Stimulated activated CD8-positive, alpha-beta memory T cell treated with anti-CD3 and anti-CD28 coated beads, Interleukin-7, amount 100 ng/mL, for 48 hours (primary cell): ENCODE results near the gene NPR1.
"Not testable (repeated sequence)": the region's sequence is repeated elsewhere in the genome, so short reads cannot be mapped to it uniquely, and the experiment has no call there.

Experiments
- DNase-seq, 2 donors: peaks; one replicate each; pipeline ENCODE4 v3.0.0-alpha.2; 2020; ENCODE audit warnings: low read depth in 1 of 2; ENCODE audit errors: extremely low read depth in 1 of 2

Gene NPR1

DNA sequence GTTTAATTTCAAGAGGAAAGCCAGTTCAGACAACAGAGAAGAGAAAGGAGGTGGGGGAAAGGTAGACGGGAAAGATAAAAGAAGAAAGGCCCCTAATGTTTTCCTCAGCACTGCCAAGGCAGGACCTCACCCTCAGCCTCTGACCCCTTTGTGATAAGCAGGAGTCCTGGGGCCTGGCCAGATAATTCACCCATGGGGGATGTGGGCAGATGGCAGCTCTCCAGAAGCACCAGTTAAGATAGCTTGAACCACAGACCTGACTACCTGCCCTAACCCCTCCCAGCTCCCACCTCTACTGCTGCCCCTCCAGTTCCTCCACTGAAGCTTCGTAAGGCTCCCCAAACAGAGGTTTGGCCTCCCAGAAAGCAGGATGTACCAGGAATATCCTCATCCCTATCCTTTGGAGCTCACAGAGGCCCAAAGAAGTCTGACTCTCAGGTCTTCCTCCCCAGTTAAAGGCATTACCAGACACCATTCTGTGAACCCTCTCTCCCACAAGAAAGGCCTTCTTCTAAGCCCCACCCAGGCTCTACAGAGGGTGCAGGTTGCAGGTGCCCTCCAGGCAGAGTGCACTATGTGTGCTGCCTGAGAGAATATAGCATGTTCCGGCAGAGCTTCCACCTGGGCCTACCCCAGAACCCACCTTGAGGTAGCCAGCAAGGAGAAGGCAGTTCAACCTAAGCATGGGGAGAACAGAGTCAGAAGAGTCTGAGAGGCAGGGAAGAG lies 29.2 kb upstream of the NPR1 start:
- no peak for DNase-seq

DNA sequence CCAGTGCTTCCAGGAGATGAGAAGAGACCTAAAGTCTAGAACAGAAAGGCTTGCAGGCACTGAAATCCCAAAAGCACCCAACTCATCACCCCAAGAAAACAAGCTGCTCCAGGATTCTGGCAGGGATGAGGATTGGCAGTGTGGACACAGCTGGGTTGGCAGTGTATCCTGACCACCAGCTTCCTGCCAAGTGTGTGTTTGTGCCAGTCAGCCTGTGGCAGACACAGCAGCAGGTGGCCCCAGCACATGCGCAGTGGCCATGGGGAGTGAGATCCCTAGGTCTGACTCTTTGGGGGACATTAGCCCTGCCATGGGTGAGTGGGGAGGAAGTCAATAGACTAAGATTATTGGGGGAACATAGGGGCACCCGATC lies 28.6 kb upstream of the NPR1 start:
- no peak for DNase-seq

DNA sequence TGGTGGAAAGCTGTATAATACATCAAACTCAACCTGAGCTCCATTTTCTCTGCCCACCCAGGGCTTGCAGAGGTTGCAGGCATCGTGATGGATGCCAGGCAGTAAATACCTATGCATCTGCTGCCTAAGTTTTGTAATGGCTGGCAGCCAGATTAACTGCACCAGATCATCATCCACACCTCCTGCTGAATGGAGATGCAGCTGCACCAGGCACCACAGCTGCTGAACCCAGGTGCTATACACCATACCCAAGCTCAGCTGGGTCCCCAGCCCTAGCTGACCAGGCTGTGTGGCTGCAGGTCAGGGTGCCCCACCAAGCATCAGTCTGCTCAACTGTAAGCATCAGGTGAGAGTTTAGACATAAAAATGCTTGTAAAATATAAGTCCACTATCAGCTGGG lies 26.7 kb upstream of the NPR1 start:
- DNase-seq: no peak

DNA sequence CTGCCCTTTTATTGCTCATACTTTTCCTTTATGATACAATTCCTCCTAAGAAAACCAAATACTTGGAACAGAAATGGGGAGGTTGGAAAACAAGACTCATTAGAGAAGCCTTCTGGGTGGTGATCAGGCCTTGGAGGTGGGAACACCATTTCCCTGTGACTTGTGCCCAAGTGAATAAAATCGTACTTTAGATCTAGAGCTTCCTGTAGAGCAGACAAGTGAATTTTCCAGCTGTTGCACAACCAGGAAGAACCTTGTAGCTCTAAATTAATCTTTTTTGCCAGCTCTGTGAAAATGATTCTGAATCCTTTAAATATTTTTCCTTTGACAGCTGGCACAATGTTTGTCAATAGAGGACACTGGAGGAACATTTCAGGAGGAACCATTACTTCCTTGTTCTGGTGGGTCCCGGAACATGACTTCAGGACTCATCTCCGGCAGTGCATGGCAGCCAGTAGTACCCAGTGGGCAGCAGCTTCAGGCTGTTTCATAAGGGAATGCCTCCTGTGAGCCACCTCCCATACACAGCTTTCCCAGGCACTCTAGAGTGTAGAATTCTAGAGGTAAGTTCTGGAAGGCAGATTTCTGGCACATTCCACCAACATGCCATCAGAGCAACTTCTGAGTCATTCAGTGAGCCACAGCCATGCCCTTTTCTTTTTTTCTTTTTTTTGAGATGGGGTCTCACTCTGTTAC lies 25.5 kb upstream of the NPR1 start:
- no peak for DNase-seq

DNA sequence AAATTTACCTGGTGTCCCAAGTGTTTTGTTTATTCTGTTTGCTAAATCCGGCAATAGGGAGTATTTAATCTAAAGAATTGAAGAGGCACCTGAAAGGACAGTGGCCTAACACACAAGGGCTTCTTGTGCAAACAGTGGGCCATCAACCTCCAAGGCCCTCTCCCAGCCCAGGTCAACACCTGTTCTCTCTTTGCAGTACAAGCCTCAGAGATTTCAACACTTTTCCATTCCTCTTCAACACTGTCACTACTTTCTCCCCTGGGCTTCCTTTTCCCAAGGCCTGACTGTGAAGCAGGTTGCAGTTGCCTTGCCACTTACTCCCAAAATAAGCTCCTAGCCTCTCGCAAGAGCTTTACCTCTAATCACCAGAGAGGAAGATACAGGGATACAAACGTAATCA lies 23.2 kb upstream of the NPR1 start:
- no peak for DNase-seq

DNA sequence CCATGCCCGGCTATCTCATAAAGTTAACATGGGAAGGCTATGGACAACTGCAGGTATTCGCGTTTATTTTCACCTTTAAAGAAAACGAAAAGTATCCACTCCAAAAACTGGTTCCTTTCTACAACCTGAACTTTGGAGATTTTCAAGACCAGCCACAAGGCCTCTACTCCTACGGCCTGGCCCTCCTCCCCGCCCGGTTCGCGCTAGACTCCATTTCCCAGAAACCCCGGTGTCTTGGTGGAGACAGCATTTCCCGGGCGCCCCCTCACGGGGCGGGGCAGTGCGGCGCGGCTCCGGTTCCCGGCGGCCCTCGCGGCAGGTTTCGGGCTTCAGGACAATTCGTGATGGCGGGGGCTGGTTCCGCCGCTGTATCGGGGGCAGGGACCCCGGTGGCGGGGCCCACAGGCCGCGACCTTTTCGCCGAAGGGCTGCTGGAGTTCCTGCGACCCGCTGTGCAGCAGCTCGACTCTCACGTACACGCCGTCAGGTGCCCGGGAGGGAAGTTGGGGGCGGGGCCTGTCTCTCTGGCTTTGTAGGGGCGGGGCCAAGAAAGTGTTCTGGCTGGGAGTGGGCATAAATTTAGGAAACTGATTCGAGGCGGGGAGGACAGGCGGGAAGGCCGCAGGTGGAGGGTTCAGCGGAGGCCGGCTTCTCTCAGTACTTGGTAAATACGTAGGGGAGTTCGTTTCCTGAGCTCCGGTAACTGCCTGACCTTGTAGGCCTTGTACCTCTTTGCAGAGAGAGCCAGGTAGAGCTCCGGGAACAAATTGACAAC lies 19.9 kb upstream of the NPR1 start, which contains the start of gene SNAPIN:
TSS of gene SNAPIN (plus strand) at position 304 of the 775 bp plus-strand sequence. CDS start at position 345, 41 bp downstream.
- peak; percentile 83 to 88 for DNase-seq

DNA sequence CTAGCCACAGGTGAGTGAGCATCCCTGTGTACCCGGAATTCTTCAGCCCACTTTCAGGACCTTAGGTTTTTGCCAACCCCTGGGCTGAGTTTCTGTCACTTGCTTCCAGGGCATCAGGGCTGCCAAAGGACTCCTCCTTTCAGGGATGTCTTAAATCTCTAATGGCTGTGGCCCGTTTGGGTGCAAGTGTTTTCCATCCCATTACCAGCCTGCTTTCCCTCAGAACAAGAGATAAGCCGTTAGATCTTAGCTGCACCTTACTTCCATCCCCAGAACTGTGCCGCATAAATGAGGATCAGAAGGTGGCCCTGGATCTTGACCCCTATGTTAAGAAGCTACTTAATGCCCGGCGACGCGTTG lies 19.3 kb upstream of the NPR1 start:
- no peak for DNase-seq

DNA sequence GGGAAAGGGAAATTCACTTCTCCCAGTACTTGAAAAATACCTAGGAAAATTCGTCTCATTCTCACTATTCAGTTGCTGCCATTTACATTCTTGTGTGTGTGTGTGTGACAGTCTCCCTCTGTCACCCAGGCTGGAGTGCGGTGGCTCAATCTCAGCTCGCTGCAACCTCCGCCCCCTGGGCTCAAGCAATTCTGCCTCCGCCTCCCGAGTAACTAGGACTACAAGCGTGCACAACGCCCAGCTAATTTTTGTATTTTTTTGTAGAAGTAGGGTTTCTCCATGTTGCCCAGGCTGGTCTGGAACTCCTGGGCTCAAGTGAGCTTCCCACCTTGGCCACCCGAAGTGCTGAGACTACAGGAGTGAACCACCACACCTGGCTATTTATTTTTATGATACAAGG lies 18.8 kb upstream of the NPR1 start:
- DNase-seq: no peak

DNA sequence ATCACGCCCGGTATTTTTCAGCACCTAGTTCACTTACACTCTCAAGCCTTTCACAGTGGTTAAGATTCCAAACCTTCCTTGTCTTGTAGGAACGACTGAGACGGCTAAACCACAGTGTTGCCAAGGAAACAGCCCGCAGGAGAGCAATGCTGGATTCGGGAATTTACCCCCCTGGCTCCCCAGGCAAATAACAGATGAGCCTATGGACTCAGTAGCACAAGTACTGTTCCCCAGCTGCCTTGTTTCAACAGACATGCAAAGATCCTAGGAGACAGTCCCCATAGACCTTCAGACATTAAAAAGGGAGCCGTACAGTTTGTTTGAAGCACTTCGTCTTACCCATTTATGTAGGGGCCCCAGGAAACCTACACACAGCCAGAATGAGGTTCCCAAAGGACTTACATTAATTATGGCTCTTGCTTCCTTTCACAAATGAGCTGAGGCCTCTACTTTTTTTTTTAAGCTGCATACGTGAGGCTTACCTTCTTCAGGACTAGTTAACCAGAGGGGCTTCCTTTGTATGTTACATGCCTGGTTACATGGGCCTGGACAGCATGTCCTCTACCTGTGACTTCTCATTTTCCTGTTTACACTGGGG lies 17.3 kb upstream of the NPR1 start:
- DNase-seq: no peak

DNA sequence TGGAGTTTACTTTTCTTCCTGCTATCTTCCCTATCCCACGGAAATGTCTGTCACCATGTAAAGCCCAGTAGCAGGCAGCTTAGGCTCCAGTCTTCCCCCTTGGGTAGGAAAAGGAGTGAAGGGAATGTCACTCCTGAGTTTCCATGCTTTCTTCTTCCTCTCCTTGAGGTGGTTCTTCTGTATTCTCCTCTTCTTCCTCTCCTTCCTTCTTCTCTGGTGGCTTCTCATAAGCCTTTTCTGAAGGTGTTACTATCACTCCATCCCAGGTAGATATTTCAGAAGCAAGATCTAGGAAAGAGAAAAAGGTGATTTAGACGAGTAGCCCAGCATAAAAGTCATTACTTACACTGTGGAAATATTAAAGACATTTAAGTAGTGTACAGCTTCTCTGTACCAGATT lies 16.2 kb upstream of the NPR1 start:
- DNase-seq: no peak

DNA sequence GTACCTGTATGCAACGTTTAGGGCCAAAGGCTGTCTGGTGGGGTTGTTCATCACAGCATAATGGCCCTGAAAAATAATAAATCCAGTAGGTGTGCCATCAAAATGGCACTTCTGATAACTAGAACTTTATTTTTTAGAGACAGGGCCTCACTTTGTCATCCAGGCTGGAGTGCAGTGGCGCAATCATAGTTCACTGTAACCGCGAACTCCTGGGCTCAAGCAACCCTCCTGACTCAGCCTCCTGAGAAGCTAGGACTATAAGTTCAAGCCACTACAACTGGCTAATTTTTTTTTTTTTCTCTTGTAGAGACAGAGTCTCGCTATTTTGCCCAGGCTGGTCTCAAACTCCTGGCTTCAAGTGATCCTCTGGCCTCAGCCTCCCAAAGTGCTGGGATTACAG lies 15.3 kb upstream of the NPR1 start:
- DNase-seq: no peak

DNA sequence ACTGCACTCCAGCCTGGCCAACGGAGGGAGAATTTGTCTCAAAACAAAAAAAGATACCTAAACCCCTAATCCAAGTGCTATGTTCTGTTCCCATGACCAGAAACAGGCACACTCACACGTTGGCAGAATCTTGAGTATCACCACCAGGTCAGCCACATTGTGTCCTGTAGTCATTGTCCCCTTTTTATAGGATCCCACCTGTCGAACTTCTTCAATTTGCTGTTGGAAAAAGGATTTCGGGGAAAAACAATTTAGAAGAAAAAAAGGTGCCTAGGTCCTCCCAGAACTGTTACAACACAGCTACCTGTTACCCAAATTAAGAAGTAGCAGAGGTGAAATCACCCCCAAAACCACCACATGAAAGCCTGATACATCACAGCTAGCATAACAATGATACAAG lies 11.0 kb upstream of the NPR1 start:
- DNase-seq: no peak

DNA sequence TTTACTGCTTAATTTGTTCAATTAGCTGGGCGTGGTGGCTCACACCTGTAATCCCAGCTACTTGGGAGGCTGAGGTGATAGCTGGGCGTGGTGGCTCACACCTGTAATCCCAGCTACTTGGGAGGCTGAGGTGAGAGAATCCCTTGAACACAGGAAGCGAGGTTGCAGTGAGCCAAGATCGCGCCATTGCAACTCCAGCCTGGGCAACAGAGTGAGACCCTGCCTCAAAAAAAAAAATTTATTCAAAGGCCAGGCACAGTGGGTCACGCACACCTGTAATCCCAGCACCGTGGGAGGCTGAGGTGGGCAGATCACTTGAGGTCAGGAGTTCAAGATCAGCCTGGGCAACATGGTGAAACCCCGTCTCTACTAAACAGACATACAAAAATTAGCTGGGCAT lies 9.8 kb upstream of the NPR1 start:
- not testable (repeated sequence) for DNase-seq

DNA sequence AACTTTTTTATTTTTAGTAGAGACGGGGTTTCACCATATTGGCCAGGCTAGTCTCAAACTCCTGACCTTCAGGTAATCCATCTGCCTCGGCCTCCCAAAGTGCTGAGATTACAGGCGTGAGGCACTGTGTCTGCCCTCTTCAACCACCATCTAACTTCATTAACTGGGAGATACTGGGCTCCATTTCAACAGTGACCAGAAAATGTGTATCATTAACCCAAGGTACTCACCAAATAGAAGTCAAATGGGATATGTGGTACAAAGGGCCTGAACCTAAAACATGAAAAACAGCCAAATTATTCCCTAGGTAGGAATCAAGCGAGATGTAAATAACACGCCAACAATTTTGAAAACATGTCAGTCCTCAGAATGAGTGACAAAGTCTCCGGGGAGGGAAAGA lies 8.9 kb upstream of the NPR1 start:
- no peak for DNase-seq

DNA sequence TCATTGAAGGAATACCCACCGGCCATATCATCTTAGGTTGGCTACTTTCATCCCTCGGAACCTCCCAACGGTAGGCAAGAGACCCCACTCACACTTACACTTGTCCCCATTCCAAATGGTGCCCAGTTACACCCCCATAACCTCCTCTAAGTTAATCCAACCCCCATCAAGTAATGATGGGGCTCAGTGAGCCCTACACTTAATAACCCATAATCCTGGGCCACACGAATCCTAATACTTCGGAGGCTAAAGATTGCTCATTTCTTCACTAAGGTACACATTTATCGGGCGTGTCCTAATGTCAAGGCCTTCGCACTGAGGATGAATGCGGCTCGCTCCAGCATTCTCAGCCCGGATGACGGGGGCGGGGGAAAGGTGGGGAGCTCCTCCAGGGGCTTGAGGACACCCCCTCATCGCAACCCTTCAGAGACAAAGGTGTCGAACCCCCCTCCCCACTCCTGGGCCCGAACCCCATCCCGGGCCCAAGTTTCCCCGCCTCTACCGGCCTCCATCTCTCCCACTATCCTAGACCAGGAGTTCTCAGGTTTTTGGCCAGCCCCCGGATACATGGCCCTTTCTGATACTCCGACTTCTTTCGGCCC lies 8.1 kb upstream of the NPR1 start:
- DNase-seq: no peak

DNA sequence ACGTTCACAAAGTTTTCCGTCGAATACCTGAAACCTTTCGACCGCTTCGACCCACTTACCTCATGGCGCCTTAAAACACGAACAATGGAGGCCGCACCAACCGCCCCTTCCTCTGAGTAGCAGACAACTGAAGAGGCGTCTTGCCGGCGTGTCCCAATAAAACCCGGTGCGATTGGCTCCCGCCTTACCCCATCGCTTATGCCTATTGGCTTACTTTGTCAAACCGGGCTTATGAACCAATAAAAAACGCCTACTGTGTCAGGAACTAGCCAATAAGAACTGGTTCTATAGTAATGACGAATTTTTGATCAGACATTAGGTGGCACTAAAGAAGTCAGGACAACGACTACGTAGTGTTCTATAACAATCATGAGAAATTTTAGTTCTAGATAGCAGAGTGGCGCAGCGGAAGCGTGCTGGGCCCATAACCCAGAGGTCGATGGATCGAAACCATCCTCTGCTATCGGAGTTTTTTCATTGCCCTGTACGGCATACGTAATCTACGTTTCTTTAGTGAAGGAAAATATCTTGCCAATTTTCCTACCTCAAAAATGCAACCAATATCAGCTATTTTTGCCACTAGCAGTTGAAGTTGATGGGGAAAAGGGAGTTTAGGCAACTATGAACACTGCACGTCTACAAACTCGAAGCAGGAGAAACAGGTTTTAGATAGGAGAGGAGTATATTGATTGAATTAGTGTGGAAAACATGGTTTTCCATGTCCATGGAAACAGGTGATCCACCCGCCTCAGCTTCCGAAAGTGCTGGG lies 7.4 kb upstream of the NPR1 start, which contains the start of gene ILF2:
TSS of gene ILF2 (minus strand) at position 135 of the 769 bp plus-strand sequence. CDS start at position 64, 71 bp downstream.
- peak; percentile 87 to 96 for DNase-seq

DNA sequence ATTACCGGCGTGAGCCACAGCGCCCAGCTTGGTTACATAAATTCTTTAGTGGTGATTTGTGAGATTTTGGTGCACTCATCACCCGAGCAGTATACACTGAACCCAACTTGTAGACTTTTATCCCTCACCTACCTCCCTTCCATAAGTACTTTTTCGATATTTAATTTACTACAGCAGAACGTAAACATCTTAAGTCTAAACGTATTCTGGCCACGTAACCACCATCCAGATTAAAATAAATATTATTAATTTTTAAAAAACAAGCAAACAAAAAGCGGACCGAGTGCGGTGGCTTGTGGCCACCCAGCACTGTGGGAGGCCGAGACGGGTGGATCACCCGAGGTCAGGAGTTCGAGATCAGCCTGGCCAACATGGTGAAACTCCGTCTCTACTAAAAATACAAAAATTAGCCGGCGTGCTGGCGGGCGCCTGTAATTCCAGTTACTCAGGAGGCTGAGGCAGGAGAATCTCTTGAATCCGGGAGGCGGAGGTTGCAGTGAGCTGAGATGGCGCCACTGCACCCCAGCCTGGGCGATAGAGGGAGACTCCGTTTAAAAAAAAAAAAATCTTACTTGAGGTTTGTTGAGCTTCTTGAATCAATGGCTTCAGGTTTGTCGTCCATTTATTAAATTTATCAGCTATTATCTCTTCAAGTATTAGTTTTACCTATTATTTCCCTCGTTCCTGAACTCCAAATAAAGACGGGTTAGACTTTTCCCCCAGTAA lies 6.7 kb upstream of the NPR1 start:
- peak; percentile 26 to 39 for DNase-seq

DNA sequence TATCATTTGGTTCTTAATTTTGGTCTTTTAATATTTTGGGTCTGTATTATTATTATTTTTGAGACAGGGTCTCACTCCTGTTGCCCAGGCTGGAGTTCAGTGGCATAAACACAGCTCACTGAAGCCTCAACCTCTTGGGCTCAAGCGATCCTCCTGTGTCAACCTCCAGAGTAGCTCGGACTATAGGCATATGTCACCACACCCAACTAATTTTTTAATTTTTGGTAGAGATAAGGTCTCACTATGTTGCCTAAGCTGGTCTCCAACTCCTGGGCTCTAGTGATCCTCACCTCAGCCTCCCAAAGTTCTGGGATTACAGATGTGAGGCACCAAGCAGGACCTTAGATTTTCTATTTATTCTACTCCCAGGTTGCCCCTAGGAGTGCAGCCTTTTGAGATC lies 5.0 kb upstream of the NPR1 start:
- DNase-seq: no peak

DNA sequence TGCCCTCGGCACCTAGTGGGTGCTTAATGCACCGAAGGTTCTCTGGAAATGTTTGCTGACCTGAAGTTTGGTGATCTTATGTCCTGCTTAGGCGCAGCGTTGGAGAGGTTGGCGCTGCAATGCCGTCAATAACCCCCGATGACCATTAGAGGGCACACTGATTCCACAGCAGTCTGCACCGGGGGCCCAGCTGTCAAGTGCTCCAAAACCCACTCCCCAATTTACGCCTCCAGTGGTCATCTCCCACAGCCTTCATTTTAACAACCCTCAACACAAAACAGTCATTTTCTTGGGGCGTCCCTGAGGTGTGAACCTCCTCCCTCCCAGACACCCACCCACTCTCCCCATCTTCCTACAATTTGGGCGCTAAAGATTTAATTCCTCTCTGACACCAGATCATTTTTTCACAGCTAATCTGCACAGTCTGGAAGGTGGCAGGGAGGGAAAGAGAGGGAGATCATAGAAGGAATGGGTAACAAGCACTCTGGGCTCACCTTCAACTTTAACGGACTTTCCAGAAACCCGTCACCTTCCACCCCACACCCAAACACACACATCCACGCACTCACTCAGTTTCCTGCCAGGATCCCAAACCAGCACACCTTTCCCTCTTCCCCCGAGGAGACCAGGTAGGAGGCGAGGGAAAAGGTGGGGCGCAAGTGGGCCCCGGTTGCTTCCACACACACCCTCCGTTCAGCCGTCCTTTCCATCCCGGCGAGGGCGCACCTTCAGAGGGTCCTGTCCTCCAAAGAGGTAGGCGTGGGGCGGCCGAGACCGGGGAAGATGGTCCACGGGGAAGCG lies 570 bp upstream of the NPR1 start:
- DNase-seq: peak in 1 of 2 donors; percentile 20
